Dedifferentiated amniotic fluid mesenchymal stem cell (primary cell): ENCODE results near the gene RGCC.
A peak's percentile ranks its signal among the peaks of the same experiment; 100 is the strongest.
"Not testable (repeated sequence)": the region's sequence is repeated elsewhere in the genome, so short reads cannot be mapped to it uniquely, and the experiment has no call there.

ENCODE experiments used
- DNase-seq: peaks from one replicate; pipeline ENCODE4 v3.0.0-alpha.2; 2016; ENCODE audit errors: extremely low spot score

Gene RGCC, protein sequence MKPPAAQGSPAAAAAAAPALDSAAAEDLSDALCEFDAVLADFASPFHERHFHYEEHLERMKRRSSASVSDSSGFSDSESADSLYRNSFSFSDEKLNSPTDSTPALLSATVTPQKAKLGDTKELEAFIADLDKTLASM

DNA sequence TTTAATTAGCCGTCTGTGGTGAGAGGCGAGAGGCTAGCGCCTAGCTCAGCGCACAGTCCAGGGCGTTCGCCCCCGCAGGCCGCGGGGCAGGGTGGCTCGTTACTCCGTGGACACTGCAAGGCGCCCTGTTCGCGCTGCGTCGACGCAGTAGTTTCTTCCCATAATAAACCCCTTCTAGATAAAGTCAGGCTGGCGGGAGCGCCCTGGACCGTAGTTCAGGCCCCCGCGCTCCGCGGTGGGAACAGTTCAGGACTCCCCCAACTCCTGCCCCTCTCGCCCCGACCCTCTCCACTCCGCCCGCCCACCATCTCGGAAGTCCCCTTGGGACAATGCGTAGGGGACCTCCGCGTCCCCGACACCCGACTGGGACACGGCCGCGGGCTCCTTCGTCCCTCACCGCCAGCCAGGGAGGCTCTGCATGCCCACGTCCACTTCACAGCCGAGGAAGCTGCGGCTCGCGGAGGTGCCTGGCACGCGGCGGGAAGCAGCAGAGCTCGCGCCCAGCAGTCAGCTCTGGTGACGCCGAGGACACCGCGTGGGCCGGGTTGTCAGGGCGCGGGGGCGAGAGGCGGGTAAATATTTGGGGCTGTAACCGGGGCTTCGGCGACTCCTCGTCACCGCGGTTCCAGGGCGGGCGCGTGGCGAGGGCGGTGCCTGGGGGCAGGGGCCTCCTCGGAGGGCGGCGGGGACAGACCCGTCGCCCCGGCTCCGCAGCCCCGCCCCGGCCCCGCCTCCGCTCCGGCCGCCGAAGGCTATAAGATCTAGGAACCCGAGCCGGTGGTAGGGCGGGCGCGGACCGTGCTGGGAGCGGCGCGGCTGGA, at the start of gene RGCC:
RGCC (plus strand) TSS at position 783 of the 821 bp plus-strand sequence. CDS start 158 bp downstream, outside the sequence.
- DNase-seq, result no peak

DNA sequence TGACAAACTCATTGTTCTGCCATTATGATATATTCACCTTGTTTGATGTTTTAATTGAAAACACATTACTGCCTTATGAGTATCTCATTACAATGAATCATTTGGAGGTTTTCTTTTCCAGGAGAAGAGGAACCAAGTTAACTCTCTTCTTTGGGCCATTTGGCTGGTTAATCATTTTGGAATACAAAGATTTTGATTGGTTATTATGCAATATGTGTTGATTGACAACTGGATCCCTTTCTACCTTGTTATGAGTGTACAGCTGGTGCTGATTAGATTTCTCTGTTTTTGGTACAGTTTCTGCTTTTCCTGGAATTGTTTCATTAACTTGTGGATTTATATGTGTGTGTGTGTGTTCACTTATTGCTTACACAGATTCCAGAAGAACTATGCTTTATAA, 49.2 kb upstream of the RGCC start:
- no peak for DNase-seq

DNA sequence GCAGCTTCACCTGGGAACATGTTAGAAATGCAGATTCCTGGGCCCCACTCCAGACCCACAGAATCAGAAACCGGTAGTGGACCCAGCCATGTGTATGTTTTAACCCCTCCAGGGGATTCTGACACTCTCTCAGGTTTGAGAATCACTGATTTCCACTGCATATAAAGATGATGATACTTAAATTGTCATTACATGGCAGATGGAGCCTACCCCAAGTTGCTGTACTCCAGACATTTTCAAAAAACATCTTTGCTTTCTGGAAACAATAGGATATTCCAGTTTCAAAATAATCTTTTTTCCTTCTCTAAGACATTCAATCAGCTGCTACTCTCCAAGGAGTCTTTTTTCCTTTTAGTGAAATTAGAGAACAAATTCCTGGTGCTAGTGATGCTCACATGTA, 48.6 kb upstream of the RGCC start:
- DNase-seq, result peak; percentile 5

DNA sequence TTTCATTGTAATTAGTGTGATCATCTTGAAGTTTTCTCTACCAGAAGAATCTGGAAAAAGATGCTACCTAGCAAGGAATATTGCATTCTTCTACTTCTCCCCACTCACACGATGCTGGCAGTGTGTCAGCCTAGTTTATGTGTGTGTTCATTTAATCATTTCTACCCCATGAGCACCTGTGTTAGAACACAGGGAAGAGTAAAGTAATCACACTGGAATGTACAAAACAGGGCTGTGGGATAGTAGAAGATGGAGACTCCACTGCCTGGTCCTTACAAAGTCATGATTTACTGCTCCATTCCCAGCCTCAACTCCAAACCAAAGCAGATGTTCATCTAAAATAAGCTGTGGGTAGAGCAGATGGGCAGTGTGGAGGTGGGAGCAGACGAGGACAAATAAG, 47.7 kb upstream of the RGCC start:
- no peak for DNase-seq

DNA sequence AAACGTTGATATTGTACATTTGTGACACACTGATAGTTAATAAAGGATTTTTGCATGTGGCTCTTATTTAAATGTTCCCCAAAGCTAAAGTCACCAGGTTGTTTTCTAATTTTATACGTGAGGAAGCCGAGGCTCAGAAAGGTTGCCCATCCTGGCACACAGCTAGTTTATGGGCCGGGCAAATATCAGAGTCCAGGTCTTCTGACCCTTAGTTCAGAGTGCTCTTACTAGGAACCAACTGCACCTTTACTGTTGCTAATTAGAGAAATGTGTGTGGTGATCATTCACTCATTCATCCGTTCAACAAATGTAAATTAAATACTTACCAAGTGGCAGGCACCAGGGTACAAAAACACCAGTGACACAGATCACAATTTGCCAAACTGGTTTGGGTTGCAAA, 46.3 kb upstream of the RGCC start:
- no peak for DNase-seq

DNA sequence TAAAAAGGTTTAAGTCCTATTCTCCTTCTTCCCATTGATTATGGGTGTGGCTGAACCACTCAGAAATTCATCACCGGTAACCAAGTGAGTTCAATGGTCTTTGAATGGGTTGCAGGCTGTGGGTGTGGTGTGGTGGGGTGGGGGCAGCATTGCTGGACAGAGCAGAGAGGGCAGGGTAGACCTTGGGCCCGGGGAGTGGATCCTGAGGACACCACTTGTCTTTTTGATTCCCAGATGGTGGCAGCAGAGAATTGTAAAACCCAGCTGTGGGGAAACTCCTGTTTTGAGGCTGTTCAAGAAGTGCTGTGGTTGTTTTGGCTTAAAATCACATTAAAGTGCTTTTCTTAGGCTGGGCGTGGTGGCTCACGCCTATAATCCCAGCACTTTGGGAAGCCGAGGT, 45.8 kb upstream of the RGCC start:
- peak; percentile 61 for DNase-seq

DNA sequence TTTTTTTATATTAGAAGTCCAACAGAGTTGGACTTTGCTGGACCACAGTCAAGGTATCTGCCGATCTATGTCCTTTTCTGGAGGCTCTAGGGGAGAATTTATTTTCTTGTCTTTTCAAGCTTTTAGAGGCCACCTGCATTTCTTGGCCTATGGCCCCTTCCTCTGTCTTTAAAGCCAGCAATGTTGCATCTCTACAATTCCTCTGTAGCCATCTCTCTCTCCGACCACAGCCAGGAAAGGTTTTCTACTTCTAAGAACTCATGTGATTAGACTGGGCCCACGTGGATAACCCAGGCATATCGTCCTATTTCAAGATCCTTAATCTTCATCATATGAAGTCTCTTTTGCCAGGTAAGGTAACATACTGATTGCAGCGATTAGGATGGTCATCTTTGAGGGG, 43.5 kb upstream of the RGCC start:
- no peak for DNase-seq

DNA sequence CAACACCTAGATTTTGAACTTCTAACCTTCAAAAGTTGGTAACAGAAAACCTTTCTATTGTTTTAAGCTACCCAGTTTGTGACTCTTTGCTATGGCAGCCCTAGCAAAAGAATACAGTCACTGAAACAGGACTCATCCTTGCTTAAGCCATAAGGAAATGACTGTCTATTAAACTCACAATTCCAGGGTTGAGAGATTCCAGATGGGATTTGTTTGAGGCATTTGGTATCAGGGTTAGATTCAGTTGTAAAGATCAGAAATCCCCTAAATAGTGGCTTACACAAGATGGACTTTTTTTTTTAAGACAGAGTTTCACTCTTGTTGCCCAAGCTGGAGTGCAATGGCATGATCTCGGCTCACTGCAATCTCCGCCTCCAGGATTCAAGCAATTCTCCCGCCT, 41.1 kb upstream of the RGCC start:
- DNase-seq, result no peak

DNA sequence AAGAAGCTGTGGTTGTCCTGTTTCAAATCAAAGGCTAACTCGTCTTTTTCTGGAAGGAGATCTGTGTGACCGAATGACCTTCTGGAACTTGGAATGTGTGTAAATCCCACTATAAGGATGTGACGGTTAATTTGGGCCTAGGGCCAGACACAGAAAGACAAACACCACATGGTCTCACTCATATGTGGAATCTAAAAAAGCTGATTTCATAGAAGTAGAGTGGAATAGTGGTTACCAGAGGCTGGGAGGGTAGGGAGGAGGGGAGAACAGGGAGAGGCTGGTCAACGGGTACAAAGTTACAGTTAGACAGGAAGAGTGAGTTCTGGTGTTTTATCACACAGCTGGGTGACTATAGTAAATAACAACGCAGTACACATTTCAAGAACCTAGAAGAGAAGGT, 39.3 kb upstream of the RGCC start:
- DNase-seq, result peak; percentile 15

DNA sequence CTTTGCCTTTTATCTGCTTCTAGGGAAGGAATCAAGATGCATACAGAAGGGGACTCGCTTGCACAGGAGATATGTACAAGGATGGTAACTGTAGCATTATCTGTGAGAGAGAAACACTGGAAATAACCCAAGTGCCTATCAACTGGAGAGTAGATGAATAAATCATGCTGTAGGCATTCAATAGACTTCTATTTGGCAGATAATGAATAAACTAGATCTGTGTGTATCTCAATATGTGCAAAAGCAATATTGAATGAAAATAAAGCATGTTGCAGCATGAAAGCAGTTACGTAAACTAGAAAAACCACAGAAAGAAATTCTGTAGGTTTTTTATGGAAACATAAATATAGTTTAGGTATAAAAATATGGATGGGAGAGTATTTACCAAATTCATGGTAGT, 38.6 kb upstream of the RGCC start:
- no peak for DNase-seq

DNA sequence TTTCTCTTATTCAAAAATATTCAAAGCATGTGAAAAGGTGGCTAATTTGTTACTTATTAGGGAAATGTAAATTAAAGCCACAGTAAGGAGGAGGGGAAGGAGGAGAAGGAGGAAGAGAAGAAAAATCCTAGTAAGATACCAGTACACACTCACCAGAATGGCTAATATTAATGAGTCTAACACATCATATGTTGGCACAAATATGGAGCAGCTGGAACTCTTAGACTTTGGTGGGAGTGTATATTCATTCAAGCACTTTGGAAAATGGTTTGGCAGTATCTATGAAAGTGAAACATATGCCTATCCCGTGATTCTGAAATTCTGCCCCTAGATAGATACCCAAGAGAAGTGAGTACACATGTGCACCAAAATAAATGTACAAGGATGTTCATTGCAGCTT, 38.1 kb upstream of the RGCC start:
- no peak for DNase-seq

DNA sequence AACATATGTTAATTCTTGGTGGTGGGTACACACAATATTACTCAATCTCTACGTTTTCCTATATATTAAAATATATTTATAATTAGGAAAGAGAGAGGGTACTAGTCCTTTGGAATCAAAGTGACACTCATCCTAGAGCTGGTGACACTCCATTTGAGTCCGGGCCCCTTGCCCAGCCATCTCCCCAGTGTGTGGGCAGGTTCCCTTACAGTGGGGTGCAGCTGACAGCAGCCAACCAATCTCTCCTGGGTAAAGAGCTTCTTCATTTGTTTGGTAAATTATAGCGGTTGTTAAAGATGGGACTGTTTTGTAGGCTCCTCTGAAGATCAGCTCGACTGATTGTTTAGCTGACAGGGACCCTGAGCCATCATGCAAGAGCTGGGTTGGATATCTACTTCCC, 37.2 kb upstream of the RGCC start:
- DNase-seq, result no peak

DNA sequence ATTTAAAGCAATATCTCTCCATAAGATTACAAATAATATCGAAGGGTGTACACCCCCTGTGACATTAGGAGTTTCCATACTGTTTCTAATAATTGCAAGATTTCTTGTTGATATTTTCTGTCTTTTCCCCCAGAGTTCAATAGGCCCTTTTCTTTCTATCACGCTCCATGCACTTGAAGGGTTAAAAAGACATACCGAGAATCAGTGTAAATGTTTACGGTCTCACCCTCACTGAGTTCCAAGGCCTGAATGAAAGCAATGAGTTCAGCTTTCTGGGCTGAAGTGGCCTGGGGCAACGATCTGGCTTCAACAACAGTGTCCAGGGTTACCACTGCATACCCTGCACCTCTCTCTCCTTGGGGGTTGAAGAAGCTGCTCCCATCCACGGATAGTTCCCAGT, 36.0 kb upstream of the RGCC start:
- DNase-seq, result not testable (repeated sequence)

DNA sequence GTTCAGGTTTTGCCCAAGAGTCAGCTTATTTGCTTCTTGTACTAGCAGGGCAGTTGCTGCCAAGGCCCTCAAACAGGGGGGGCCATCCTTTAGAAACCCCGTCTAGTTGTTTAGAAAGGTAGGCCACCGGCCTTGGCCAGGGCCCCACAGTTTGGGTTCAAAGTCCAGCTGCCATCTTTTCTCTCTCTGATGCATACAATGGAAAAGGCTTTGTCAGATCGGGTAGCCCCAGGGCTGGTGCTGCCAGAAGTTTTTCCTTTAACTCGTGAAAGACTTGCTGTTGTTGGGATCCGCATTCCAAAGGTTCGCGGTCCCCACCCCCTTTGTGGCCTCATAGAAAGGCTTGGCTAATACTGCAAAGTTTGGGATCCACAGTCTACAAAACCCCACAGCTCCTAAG, 35.4 kb upstream of the RGCC start:
- not testable (repeated sequence) for DNase-seq

DNA sequence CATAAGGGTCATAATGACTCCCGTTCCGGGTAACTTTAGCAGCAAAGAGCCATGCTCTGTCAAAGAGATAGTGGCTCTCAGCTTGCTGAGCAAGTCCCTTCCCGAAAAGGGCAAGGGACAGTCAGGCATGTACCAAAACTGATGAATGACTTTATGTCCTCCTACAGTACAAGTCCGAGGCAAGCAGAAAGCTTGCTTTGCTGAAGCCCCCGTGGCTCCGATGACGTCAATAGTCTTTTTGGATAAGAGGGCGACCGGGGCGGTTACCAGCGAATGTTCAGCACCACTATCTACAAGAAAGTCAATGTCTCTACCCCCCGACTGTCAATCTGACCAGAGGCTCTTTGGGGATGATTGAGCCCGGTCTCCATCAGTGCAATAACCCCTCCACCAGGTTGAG, 34.1 kb upstream of the RGCC start:
- DNase-seq, result not testable (repeated sequence)

DNA sequence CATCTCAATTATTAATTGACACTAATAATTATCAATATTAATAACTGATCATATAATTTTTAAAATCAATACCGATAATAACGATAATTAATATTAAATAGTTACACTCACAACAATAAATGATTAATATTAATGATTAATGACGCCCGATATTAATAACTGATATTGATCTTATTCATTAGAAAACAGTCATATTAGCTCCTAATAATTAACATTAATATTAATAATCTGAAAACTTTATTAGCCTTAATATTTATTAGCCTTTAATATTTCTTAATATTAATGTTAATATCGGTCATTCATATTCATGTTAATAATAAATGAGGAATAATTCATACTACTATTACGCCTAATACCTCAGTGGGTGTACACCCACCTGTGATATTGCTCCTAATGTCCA, 32.7 kb upstream of the RGCC start:
- not testable (repeated sequence) for DNase-seq

DNA sequence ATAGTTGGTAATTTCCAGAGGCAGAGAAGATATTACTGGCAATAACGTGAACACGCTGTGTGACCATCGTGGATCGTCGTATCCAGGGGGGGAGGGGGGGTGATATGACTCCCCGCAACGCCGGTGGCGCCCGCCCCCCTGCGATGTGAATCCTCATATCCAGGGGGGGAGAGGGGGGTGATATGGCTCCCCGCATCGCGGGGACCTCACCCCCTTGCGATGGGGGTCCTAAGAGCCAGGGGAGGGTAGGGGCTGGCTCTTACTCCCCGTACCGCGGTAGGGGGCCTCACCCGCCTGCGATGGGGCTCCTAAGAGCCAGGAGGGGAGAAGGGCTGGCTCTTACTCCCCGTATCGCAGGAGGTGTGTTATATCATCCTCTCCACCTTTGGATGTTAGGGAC, 31.3 kb upstream of the RGCC start:
- DNase-seq, result no peak

DNA sequence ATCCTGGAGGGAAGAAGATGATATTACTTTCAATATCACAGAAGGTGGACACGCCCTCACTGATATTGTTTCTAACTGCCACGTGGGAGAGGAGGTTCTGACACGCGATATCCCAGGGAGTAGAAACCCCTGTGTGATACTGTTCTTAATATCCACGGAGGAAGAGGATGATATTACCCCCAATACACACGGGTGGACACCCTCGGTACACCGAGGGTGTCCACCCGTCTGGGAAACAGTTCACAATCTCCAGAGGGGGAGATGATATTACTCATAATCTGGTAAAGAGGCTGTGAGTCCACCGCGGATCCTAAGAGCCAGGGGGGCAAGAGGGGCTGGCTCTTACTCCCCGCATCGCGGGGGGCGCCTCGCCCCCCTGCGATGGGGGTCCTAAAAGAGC, 29.7 kb upstream of the RGCC start:
- DNase-seq, result no peak

DNA sequence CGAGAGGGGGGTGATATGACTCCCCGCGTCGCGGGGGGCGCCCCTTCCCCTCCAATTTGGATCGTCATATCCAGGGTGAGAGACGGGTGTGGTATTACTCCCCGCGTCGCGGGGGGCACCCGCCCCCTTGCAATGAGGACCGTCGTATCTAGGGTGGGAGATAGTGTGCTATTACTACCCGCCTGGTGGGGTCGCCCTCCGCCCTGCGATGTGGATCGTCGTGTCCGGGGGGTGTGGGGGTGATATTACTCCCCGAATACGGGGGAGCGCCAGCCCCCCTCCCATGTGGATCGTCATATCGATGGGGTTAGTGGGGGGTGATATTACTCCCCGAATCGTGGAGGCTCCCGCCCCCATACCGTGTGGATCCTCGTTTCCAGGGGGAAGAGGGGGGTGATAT, 29.2 kb upstream of the RGCC start:
- no peak for DNase-seq

DNA sequence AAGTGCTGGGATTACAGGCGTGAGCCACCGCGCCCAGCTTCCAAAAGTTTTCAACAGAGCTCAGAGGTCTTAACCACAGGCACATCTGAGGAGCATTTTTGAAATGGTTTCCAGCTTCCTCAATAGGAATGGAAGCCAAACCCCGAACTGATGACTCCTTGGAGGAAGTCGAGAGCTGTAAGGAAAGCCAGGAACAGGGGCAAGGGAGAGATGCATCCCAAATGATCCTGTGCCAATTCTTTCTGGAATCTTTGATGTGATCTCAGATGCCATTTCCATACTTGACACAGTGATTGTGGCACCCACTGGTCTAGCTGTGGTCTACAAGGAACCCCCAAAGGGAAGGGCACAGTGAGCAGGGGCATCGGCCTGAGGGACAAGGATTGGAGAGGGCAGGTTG, 23.3 kb upstream of the RGCC start:
- not testable (repeated sequence) for DNase-seq

DNA sequence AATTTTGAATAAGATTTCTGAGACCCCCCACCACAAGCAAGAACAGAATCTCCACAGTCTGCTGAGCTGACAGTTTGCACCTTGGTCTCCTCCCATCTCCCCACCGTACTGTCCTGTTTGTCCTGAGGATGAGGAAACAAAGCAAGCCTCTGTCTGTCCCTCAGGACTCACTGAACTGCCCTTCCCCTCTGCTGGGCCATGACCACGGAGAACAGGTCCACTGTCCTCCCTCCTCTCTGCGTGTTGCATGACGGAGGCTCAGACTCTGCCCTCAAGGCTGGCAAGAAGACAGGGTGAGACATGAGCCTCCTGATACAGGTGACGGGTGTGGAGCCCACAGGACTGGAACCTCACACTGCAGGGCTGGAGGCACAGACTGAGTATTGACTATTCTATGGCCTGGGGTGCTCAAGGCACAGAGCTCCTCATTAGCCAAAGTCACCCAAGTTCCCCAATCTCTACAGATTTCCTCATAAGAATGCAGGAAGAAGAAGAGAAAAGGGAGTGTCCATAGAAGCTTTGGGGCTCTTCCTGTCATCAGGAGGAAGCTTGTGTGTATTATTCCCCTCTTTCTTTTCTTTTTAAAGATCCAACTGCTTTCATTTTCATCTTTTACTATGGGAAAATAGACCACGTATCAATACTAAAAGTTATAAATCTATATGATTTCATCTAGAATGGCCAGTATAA, 22.4 kb upstream of the RGCC start:
- no peak for DNase-seq

DNA sequence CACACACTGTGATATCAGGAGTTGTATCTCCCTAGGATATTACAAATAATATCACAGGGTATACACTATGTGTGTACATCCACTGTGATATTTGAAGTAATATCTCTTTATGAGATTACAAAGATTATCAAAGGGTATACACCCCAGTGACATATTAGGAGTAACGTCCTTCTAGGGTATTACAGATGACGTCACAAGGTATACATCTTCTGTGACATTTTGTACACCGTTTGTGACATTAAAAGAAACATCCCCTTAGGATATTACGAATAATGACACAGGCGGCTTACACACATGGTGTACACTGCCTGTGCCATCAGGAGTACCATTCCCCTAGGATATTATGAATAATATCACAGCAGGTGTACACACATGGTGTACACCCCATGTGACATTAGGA, 13.4 kb upstream of the RGCC start:
- DNase-seq, result no peak

DNA sequence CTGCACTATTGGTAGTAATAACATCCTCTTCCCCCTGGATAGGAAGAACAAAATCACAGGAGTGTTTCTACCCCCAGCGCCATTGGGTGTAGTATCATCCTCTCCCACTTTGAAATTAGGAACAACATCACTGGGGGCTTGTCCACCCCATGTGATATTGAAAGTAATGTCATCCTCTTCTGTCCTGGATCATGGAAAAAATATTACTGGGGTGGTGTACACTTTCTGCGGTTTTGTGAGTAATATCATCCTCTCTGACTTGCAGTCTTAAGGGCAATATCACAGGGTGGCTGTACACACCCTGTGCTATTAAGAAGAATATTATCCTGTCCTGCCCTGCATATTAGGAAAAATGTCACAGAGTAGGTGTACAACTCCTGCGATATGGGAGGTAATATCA, 4.9 kb upstream of the RGCC start:
- no peak for DNase-seq
